Vein endothelial cell (primary cell): ENCODE data around the gene FAP. TPM values are rescaled to one million over a fixed set of nuclear protein-coding genes. Genes with fewer than 3 reads are reported as not detected.

Experiments used
- total RNA-seq: library from RNA; depleted of rRNA; stranded (reverse); fragments of >200 nt; gene quantifications from 2 replicates; pipeline ENCODE4 v1.2.3, GENCODE V29; 2012

FAP gene, protein sequence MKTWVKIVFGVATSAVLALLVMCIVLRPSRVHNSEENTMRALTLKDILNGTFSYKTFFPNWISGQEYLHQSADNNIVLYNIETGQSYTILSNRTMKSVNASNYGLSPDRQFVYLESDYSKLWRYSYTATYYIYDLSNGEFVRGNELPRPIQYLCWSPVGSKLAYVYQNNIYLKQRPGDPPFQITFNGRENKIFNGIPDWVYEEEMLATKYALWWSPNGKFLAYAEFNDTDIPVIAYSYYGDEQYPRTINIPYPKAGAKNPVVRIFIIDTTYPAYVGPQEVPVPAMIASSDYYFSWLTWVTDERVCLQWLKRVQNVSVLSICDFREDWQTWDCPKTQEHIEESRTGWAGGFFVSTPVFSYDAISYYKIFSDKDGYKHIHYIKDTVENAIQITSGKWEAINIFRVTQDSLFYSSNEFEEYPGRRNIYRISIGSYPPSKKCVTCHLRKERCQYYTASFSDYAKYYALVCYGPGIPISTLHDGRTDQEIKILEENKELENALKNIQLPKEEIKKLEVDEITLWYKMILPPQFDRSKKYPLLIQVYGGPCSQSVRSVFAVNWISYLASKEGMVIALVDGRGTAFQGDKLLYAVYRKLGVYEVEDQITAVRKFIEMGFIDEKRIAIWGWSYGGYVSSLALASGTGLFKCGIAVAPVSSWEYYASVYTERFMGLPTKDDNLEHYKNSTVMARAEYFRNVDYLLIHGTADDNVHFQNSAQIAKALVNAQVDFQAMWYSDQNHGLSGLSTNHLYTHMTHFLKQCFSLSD
- total RNA-seq: 0.98 and 4.5 TPM in 2 replicates

GRCh38 chr2:162243294-162243693 lies at the start of gene FAP:
FAP (minus strand) TSS chr2:162243445; CDS start chr2:162243327, 118 bp downstream.

DNA sequence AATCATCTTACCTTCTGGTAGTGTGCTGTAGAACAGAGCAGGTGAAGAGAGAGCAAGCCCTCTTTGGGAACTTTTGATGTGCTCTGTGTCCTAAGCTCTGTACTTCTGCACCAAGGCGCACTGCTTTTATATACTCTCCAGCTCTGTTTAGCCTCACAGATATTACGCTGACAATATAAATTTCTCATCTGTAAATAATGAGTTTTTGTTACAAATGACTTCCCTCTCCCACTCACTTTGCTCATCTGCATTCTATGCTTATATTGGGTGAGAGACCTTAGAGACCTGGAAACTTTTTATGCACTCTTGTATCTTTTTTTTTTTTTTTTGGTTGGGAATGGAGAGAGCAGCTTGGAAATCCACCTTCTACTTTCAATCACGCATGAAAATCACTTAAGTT lies 91.1 kb downstream of the FAP start, which contains the start of gene GCG:
GCG (minus strand) TSS at position 101 of the 400 bp plus-strand sequence. CDS start 3,069 bp downstream, outside the sequence.

Other genes starting within 250 kb of the FAP start
- 10.3 and 16.0 TPM in 2 replicates for gene DPP4, start 169.2 kb downstream of the FAP start, total RNA-seq
- gene GCG, start 91.2 kb downstream of the FAP start, total RNA-seq: not detected in 2 replicates
- 5.9 and 7.7 TPM in 2 replicates for gene IFIH1, start 75.2 kb upstream of the FAP start, total RNA-seq
- 7.8 TPM in 2 replicates for gene GCA, start 100.7 kb upstream of the FAP start, total RNA-seq